Panc1 (cell line): ENCODE results near the gene CYTH4. TPM values are rescaled to one million over a fixed set of nuclear protein-coding genes. Genes with fewer than 3 reads are reported as not detected.

ENCODE experiments used
- ATAC-seq: fragments of 200-7000 bp; cut with Tn5 transposase; 2 replicates; pipeline ENCODE4 v1.9.1; 2020; ENCODE audit warnings: mild to moderate bottlenecking, moderate library complexity
- BruUV-seq: library from RNA; stranded (reverse); fragments of 400-500 nt; replicated peaks from 2 replicates; lab custom pipeline; 2021; lab: Mats Ljungman, UMichigan
- CTCF ChIA-PET: fragments of 300-600 bp; sonication (Branson Sonifier 250); formaldehyde crosslinking; loops from one replicate; lab custom pipeline; 2022; ENCODE audit warnings: antibody characterized with exemption; lab: Charles Lee
- POLR2A ChIA-PET: fragments of 300-600 bp; sonication (Branson Sonifier 250); formaldehyde crosslinking; loops from one replicate; lab custom pipeline; 2022; ENCODE audit warnings: antibody characterized with exemption; lab: Charles Lee
- DNase-seq: peaks from one replicate; pipeline ENCODE4 v3.0.0-alpha.2; 2010; ENCODE audit warnings: low read depth, low spot score
- H3K27ac ChIP-seq: 2 replicates; pipeline ENCODE4 v1.5.1; 2011; ENCODE audit warnings: mild to moderate bottlenecking, low read length, inconsistent platforms
- H3K27me3 ChIP-seq: fragments of 200-500 bp; sonication (Bioruptor generic); 2 replicates; pipeline ENCODE4 v1.6.0; 2014; ENCODE audit warnings: low read length, inconsistent platforms; ENCODE audit not compliant: control insufficient read depth, insufficient read depth
- H3K36me3 ChIP-seq: fragments of 200-500 bp; sonication (Bioruptor generic); 2 replicates; pipeline ENCODE4 v1.5.1; 2014; ENCODE audit warnings: inconsistent platforms, mild to moderate bottlenecking, low read length, moderate library complexity; ENCODE audit not compliant: control insufficient read depth, insufficient read depth
- H3K4me1 ChIP-seq: 2 replicates; pipeline ENCODE4 v1.5.1; 2011; ENCODE audit warnings: inconsistent platforms, mild to moderate bottlenecking, low read length, moderate library complexity; ENCODE audit not compliant: control insufficient read depth, insufficient read depth
- H3K4me3 ChIP-seq, 2 experiments: 2 replicates each; pipeline ENCODE4 v1.5.1; 2011 to 2012; ENCODE audit warnings: low read depth in 2 of 2, low read length in 2 of 2, mild to moderate bottlenecking in 2 of 2, inconsistent platforms in 1 of 2, moderate library complexity in 1 of 2
- H3K9me3 ChIP-seq: fragments of 200-500 bp; sonication (Bioruptor generic); 2 replicates; pipeline ENCODE4 v1.5.1; 2014; ENCODE audit warnings: low read depth, mild to moderate bottlenecking, inconsistent platforms, low read length, moderate library complexity; ENCODE audit not compliant: control insufficient read depth, insufficient read depth
- CTCF ChIP-seq: fragments of 450-650 bp; IDR thresholded peaks from 2 replicates; pipeline ENCODE4 v1.5.1; 2017; ENCODE audit warnings: mild to moderate bottlenecking
- POLR2AphosphoS5 ChIP-seq: IDR thresholded peaks from 2 replicates; pipeline ENCODE4 v1.6.1; 2012; ENCODE audit warnings: mild to moderate bottlenecking, low read depth, low read length, moderate library complexity
- REST ChIP-seq, 2 experiments: IDR thresholded peaks; 2 replicates each; pipeline ENCODE4 v1.6.1; 2011 to 2012; ENCODE audit warnings: low read depth in 2 of 2, control low read depth in 1 of 2, low read length in 1 of 2, mild to moderate bottlenecking in 1 of 2, moderate library complexity in 1 of 2; ENCODE audit not compliant: insufficient read depth in 1 of 2
- SIN3A ChIP-seq: IDR thresholded peaks from 2 replicates; pipeline ENCODE4 v1.6.1; 2012; ENCODE audit warnings: low read depth, mild to moderate bottlenecking, low read length, moderate library complexity, borderline replicate concordance; ENCODE audit not compliant: insufficient read depth
- TCF7L2 ChIP-seq: IDR thresholded peaks from 2 replicates; pipeline ENCODE4 v1.6.1; 2011; ENCODE audit warnings: mild to moderate bottlenecking, low read depth, low read length, inconsistent platforms
- in situ Hi-C: cut with HindIII; loops from 2 replicates; pipeline ENCODE4 v1.10.0; 2016; ENCODE audit warnings: low sequenced_read_pairs, low pct_unique_long_range_greater_than_20kb
- intact Hi-C: fragments of 100-400 bp; cut with micrococcal nuclease; formaldehyde crosslinking; loops from one replicate; pipeline ENCODE4 v1.10.0; 2022; ENCODE audit not compliant: unreplicated experiment
- total RNA-seq: library from RNA; stranded (reverse); gene quantifications from one replicate; pipeline ENCODE4 v1.2.1, GENCODE V29; 2021; ENCODE audit not compliant: unreplicated experiment

CYTH4 gene
- total RNA-seq, 1 experiment from 2014 or later: 1.3 TPM

- TF ChIP-seq CTCF: no peak
- no peak for TF ChIP-seq TCF7L2
- no peak for TF ChIP-seq SIN3A
- no peak for TF ChIP-seq POLR2AphosphoS5
- no peak for TF ChIP-seq REST (IDR thresholded peaks at IDR 0.05; ENCODE audit: insufficient read depth in 1 of 2, low read depth in 2 of 2, low read length in 1 of 2)
These were observed 29.5 kb downstream of the CYTH4 start for GRCh38 chr22:37311761-37312312.

GRCh38 chr22:37312549-37313183 is 30.4 kb downstream of the CYTH4 start:
- Histone ChIP-seq H3K4me1 (peaks cover 37% of the 10 kb centered on the region), H3K9me3 (no peaks in the 10 kb centered on the region), H3K4me3 (no peak overlapping the region), H3K27ac (peak overlapping the region; percentile 31; the same call in 1 of the 2 replicates), H3K36me3 (no peaks in the 10 kb centered on the region), H3K27me3 (no peaks in the 10 kb centered on the region)
- ATAC-seq: no peak
- in situ Hi-C loops: no loop called here
- POLR2A ChIA-PET: no interaction called here
- BruUV-seq: no TSS peak
- no peak for DNase-seq
- CTCF ChIA-PET: interaction anchor here (0.6 kb wide), 1 partner anchor 50 kb away, joined by 4 read pairs; no protein-coding TSS in a partner anchor
- intact Hi-C loops: no loop called here
- TF ChIP-seq SIN3A: no peak
- no peak for TF ChIP-seq CTCF
- TF ChIP-seq TCF7L2: no peak
- no peak for TF ChIP-seq REST (IDR thresholded peaks at IDR 0.05; ENCODE audit: insufficient read depth in 1 of 2, low read depth in 2 of 2, low read length in 1 of 2)
- TF ChIP-seq POLR2AphosphoS5: no peak

More at GRCh38 chr22:37311761-37312312, 29.5 kb downstream of the CYTH4 start:
- BruUV-seq: no TSS peak
- no peak for ATAC-seq
- no peaks in the 10 kb centered on the region for H3K36me3 ChIP-seq
- ChIA-PET CTCF (interaction anchor here (0.6 kb wide), 1 partner anchor 49 kb away, joined by 4 read pairs; no protein-coding TSS in a partner anchor), POLR2A (no interaction called here)
- intact Hi-C loops (no loop called here), in situ Hi-C loops (no loop called here)
- no peak for DNase-seq
- no peak overlapping the region for H3K4me3 ChIP-seq
- H3K27me3 ChIP-seq: no peaks in the 10 kb centered on the region
- H3K27ac ChIP-seq: peak overlapping the region; percentile 79
- peaks cover 39% of the 10 kb centered on the region for H3K4me1 ChIP-seq
- H3K9me3 ChIP-seq: no peaks in the 10 kb centered on the region
